Mammary epithelial cell (primary cell): ENCODE data around the gene TASOR.
"Not testable (repeated sequence)": the region's sequence is repeated elsewhere in the genome, so short reads cannot be mapped to it uniquely, and the experiment has no call there.

ENCODE experiments used
- EZH2 ChIP-seq: IDR thresholded peaks from 2 replicates; pipeline ENCODE4 v1.6.1; 2012; ENCODE audit warnings: low read length, inconsistent platforms, borderline replicate concordance
- TF ChIP-seq, protein P1 (sequence below), 2 donors: IDR thresholded peaks in 1 of 2; conservative IDR thresholded peaks in 1 of 2; 2 replicates each; pipeline ENCODE4 v1.5.1; 2011 to 2012; ENCODE audit warnings: inconsistent platforms in 2 of 2, low read length in 2 of 2, mild to moderate bottlenecking in 2 of 2, control low read depth in 1 of 2, low read depth in 1 of 2; ENCODE audit not compliant: insufficient read depth in 1 of 2; ENCODE audit errors: extremely low read depth in 1 of 2

GRCh38 chr3:56707412-56707811, 24.3 kb upstream of the TASOR start:
- TF ChIP-seq EZH2: not testable (repeated sequence)
- TF ChIP-seq, protein P1, sequence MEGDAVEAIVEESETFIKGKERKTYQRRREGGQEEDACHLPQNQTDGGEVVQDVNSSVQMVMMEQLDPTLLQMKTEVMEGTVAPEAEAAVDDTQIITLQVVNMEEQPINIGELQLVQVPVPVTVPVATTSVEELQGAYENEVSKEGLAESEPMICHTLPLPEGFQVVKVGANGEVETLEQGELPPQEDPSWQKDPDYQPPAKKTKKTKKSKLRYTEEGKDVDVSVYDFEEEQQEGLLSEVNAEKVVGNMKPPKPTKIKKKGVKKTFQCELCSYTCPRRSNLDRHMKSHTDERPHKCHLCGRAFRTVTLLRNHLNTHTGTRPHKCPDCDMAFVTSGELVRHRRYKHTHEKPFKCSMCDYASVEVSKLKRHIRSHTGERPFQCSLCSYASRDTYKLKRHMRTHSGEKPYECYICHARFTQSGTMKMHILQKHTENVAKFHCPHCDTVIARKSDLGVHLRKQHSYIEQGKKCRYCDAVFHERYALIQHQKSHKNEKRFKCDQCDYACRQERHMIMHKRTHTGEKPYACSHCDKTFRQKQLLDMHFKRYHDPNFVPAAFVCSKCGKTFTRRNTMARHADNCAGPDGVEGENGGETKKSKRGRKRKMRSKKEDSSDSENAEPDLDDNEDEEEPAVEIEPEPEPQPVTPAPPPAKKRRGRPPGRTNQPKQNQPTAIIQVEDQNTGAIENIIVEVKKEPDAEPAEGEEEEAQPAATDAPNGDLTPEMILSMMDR (conservative IDR thresholded peaks at IDR 0.05 in 1 of 2, IDR thresholded peaks at IDR 0.05 in 1 of 2; ENCODE audit: extremely low read depth in 1 of 2, insufficient read depth in 1 of 2, low read depth in 1 of 2, low read length in 2 of 2): not testable (repeated sequence)
